HG03571 (cell line): ENCODE measurements around the gene APOF.
"Not testable (repeated sequence)": the region's sequence is repeated elsewhere in the genome, so short reads cannot be mapped to it uniquely, and the experiment has no call there.

Experiments
- ATAC-seq: cut with Tn5 transposase; IDR thresholded peaks from one replicate; pipeline ENCODE4 v1.9.1; 2021; ENCODE audit not compliant: unreplicated experiment

The APOF gene

GRCh38 chr12:56362130-56363059 lies at the start of gene APOF:
TSS of gene APOF (minus strand) at chr12:56362857. CDS start at chr12:56362745, 112 bp downstream.
- ATAC-seq = no peak

GRCh38 chr12:56411781-56412639 lies 49.4 kb upstream of the APOF start:
- no peak for ATAC-seq

- no peak for ATAC-seq
These were observed 48.1 kb upstream of the APOF start for GRCh38 chr12:56410768-56411167.

- no peak for ATAC-seq
These were observed 46.3 kb upstream of the APOF start for GRCh38 chr12:56408799-56409417.

- ATAC-seq = not testable (repeated sequence)
These were observed 41.6 kb upstream of the APOF start for GRCh38 chr12:56404227-56404626.

GRCh38 chr12:56401612-56402011 lies 39.0 kb upstream of the APOF start:
- not testable (repeated sequence) for ATAC-seq

GRCh38 chr12:56401125-56401524 lies 38.5 kb upstream of the APOF start:
- not testable (repeated sequence) for ATAC-seq

- ATAC-seq = not testable (repeated sequence)
These were observed 36.8 kb upstream of the APOF start for GRCh38 chr12:56399466-56399865.

GRCh38 chr12:56398324-56398723 lies 35.7 kb upstream of the APOF start:
- ATAC-seq = no peak

- no peak for ATAC-seq
These were observed 29.7 kb upstream of the APOF start for GRCh38 chr12:56392331-56392730.

GRCh38 chr12:56391721-56392120 lies 29.1 kb upstream of the APOF start:
- ATAC-seq = no peak

- ATAC-seq = no peak
These were observed 26.8 kb upstream of the APOF start for GRCh38 chr12:56389412-56389811.

- ATAC-seq = no peak
These were observed 24.6 kb upstream of the APOF start for GRCh38 chr12:56387152-56387736.

GRCh38 chr12:56385873-56386272 lies 23.2 kb upstream of the APOF start:
- ATAC-seq = no peak

GRCh38 chr12:56382611-56383010 lies 20.0 kb upstream of the APOF start:
- ATAC-seq = no peak

GRCh38 chr12:56377989-56378316 lies 15.3 kb upstream of the APOF start:
- ATAC-seq = no peak

GRCh38 chr12:56377310-56377988 lies 14.8 kb upstream of the APOF start:
- no peak for ATAC-seq

GRCh38 chr12:56375598-56376434 lies 13.2 kb upstream of the APOF start:
- peak; percentile 69 for ATAC-seq

GRCh38 chr12:56374726-56375597 lies 12.3 kb upstream of the APOF start:
- ATAC-seq = no peak
